AG08396 (cell line): ENCODE data around the gene HSD17B12.

Source experiments
- DNase-seq: peaks from one replicate; pipeline ENCODE4 v3.0.0; 2012; ENCODE audit warnings: low spot score, mixed read lengths

The HSD17B12 gene

GRCh38 chr11:43871051-43871450 is 190.5 kb downstream of the HSD17B12 start:
- no peak for DNase-seq

GRCh38 chr11:43872995-43873394 is 192.5 kb downstream of the HSD17B12 start:
- DNase-seq = no peak

DNA sequence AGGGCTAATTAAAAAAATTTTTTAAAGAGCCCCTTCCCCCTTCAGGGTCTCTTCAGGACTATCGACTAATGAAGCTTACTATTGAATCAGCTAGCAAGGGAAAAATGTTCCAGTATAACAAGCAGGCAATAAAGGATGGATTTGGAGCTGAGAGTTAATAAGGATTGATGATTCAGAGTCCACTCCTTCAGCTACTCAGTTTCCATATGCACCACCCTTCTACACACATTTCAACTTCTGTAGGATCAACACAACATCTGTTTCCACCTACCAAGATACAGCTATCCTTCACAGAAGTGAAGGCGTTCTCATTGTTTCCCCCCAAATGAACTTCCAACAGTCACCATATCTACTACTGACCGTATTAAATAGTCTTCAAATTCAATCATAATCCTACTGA is 193.5 kb downstream of the HSD17B12 start:
- DNase-seq = no peak

DNA sequence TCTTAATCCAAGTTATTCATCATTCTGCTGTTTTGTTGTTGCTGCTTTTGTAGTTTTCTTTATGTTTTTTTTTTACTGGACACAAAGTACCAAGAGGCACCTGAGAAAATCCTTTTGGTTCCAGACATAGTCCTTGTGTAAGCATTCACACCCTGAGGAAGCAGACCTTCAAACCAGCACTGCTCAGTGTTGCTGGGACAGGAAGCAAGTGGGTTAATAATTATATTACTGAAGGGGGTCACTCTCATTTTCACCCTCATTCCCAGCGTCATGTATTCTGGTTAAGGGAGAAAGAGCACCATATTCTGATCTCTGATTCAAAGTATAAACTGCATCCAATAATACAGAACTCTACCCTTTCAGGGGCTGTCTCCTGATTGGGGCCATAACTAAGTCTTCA is 194.2 kb downstream of the HSD17B12 start:
- no peak for DNase-seq

DNA sequence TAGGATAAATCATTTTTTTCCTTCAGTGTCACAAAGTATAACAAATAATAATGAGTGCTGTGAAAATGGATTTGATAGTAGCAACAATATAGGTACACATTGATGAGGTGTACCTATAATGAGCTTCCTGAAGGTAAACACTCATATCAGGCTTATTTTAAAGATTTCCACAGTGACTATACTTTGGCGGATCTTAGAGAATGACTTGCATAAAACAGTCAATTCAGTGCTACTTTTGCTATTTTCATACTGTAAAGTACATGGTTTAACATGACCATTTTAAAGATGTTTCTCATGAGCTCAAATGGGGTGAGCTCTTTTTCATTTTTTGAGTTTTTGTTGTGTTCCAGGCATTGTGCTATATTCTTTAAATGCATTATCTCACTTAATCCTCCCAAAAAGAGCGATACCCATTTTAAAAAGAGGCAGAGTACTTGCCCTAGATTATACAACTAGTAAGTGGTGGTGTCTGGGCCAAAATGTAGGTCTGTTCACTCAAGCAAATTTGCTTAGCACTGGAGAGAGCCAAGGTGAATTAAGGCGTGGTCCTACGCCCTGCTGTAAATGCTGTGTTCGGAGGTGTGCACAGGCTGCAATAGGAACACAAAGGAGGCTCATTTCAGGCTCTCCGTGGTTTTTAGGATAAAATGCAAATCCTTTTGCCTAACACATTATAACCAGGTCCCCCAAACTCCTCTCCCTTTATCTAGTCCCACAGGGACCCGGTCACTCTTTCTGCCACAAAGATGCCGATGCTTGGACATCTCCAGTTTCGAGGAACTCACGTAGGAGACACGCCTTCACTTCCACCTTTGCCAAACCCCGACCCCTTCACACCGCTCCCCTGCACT is 199.5 kb downstream of the HSD17B12 start:
- no peak for DNase-seq

- DNase-seq = peak; percentile 92
Measured at GRCh38 chr11:43880640-43881159, 200.2 kb downstream of the HSD17B12 start, which contains the start of gene ALKBH3. ALKBH3 (plus strand) TSS chr11:43880831; CDS start chr11:43882653, 1,822 bp downstream.

- no peak for DNase-seq
Measured at GRCh38 chr11:43892851-43893250, 212.3 kb downstream of the HSD17B12 start.

DNA sequence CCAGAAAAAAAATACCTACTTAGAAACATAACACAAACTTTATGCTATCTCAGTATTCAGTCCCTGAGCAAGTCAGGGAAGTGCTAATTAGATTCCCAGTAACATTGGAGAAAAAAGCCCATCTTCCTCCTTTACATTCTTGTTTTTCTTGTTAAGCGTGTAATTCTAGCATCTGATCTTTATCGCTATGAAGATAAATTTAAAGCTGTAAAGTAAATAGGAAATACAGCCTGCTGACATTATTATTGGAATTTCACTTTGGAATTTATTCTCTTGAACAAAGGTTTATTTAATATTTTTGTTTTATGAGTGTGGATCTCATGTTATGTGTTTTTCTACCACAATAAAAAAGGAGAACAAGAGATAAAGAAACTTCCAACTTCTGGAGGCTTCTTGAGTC is 214.0 kb downstream of the HSD17B12 start:
- no peak for DNase-seq

- no peak for DNase-seq
Measured at GRCh38 chr11:43895601-43896000, 215.1 kb downstream of the HSD17B12 start.

DNA sequence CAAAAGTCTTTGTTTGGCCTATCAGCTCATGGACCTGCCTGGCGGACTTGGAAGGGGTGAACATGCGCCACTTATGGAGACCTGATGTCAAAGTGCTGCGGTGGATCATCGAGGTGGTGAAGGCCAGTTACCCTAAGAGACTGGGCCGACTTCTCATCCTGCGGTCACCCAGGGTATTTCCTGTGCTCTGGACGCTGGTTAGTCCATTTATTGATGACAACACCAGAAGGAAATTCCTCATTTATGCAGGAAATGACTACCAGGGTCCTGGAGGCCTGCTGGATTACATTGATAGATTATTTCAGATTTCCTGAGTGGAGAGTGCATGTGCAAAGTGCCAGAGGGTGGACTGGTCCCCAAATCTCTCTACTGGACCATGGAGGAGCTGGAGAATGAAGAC is 218.0 kb downstream of the HSD17B12 start:
- DNase-seq = no peak

DNA sequence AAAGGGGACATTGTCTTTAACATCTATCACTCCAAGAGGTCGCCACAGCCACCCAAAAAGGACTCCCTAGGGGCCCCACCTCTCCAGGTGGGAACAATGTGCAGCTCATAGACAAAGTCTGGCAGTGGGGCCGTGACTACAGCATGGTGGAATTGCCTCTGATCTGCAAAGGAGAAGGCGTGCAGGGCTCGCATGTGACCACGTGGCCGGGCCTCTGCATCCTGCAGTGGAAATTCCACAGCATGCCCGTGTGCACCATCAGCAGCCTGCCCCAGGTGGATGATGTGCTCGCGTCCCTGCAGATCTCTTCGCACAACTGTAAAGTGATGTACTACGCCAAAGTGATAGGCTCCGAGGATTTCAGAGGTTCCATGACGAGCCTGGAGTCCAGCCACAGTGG is 218.6 kb downstream of the HSD17B12 start:
- DNase-seq = no peak

DNA sequence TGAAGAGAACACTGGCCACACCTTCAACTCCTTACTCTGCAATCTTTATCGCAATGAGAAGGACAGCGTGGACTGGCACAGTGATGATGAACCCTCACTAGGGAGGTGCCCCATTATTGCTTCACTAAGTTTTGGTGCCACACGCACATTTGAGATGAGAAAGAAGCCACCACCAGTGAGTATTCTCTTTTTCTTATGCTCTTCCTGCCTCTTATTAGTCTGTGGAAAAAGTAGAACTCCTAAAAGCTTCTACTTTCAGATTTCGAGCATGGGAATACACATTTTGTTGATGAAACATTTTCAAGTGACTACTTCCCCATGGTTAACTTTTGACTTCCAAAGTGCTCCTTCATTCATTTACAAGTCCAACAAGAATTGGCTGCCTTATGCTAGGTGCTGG is 221.0 kb downstream of the HSD17B12 start:
- no peak for DNase-seq

DNA sequence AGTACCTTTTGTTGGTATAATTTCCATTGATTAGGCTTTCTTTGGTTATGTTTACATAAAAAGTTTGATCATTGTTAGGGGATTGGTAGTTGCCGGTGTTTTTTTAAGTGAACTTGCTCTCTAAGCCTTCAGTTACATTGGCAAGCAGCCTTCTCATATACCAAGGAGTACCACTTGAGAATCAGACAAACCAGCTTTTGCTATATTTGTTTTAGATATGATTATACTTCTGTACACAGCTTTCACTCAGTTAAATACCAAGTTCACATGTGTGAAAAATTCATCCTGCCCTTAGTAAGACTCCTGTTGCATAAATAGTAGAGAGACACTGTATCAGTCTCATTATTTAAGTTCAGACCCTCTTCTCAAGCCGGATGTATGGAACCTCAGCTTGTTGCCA is 222.5 kb downstream of the HSD17B12 start:
- DNase-seq = no peak

DNA sequence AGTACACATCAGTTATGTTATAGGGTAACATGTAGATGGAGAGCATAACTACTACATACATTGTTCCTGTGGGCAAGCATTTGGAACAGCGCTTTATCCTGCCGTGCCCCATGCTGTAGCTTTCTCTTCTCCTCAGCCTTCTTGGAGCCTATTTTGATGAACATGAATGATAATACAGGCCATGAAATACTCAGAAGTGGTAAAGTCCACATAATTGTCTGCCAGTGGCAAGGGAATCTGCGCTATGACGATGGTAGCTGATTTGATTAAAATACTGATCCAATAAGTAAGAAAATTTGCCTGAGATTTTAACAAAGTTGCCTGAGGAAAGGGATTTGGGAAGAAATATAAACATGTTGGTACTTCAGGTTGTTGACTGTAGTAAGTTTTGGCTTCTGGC is 223.4 kb downstream of the HSD17B12 start:
- no peak for DNase-seq

- peak; percentile 41 for DNase-seq
Measured at GRCh38 chr11:43904742-43905535, 224.4 kb downstream of the HSD17B12 start.

DNA sequence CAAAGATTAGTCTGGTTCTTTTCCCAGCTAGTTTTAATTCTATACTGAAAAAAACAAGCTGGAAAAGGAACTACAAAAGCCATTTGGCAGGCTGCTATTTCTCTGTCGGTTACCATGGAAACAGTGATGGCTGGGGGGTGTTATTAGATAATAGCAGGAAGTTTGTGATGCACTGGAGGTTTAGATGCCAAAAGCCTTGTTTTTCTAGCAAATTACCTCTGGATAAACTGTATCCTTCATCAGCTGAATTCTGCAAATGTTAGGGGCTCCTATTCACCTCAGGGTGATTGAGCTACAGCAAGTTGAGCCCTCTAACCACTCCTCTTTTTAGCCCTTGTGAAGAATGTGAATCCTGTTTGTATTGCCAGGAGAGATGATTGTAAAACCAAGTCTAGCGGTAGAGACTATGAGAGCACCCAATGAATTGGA is 225.3 kb downstream of the HSD17B12 start:
- DNase-seq = no peak
